HCT116 (cell line): ENCODE data around the gene SEMA4D. TPM values are rescaled to one million over a fixed set of nuclear protein-coding genes. Genes with fewer than 3 reads are reported as not detected.

Experiments
- ATAC-seq: fragments of 200-7000 bp; cut with Tn5 transposase; 2 replicates; pipeline ENCODE4 v1.9.1; 2020; ENCODE audit warnings: mild to moderate bottlenecking, moderate library complexity
- BruUV-seq: library from RNA; stranded (reverse); fragments of 400-500 nt; replicated peaks from 2 replicates; lab custom pipeline; 2021; lab: Mats Ljungman, UMichigan
- CTCF ChIA-PET: fragments of 300-600 bp; sonication (Branson Sonifier 250); formaldehyde crosslinking; loops from one replicate; lab custom pipeline; 2021; ENCODE audit warnings: antibody characterized with exemption; lab: Charles Lee
- POLR2A ChIA-PET: fragments of 300-600, 350-600 bp; sonication (Branson Sonifier 250); formaldehyde crosslinking; loops from one replicate; lab custom pipeline; 2021; ENCODE audit warnings: antibody characterized with exemption; lab: Charles Lee
- RAD21 ChIA-PET, 2 experiments: fragments of 300-600 bp; sonication (Branson Sonifier 250); formaldehyde crosslinking; loops; one replicate each; lab custom pipeline; 2023; ENCODE audit warnings: low total read pairs in 2 of 2; ENCODE audit not compliant: uncharacterized antibody in 2 of 2, unreplicated experiment in 2 of 2, low non-redundant PET in 1 of 2; lab: Charles Lee
- DNase-seq: peaks from one replicate; pipeline ENCODE4 v3.0.0-alpha.2; 2010; ENCODE audit warnings: low read depth, low spot score
- H2AFZ ChIP-seq: fragments of 200-600 bp; shearing (Covaris generic), sonication (generic); 2 replicates; pipeline ENCODE4 v1.6.1; 2017; ENCODE audit warnings: low read depth, mixed run types, mixed read lengths, antibody characterized with exemption, low read length; ENCODE audit not compliant: poor library complexity, severe bottlenecking
- H3K27ac ChIP-seq: 2 replicates; pipeline ENCODE4 v1.5.1; 2012; ENCODE audit warnings: low read depth, low read length
- H3K27me3 ChIP-seq: fragments of 200-600 bp; sonication (generic); 2 replicates; pipeline ENCODE4 v1.6.1; 2016; ENCODE audit warnings: mixed run types, low read length, mixed read lengths; ENCODE audit not compliant: insufficient read depth
- H3K36me3 ChIP-seq, 2 experiments: fragments of 200-500 bp in 1 of 2; fragments of 200-600 bp in 1 of 2; sonication (Bioruptor generic) in 1 of 2; sonication (generic) in 1 of 2; 2 replicates each; pipeline versions ENCODE4 v1.5.1 to v1.6.1; 2014 to 2016; ENCODE audit warnings: low read length in 2 of 2, inconsistent platforms in 1 of 2, mixed read lengths in 1 of 2, mixed run types in 1 of 2; ENCODE audit not compliant: insufficient read depth in 2 of 2, control insufficient read depth in 1 of 2
- H3K4me1 ChIP-seq, 2 experiments: fragments of 200-600 bp in 1 of 2; sonication (generic) in 1 of 2; 2 replicates each; pipeline versions ENCODE4 v1.5.1 to v1.6.1; 2012 to 2017; ENCODE audit warnings: low read length in 2 of 2, inconsistent platforms in 1 of 2, mild to moderate bottlenecking in 1 of 2, mixed read lengths in 1 of 2, mixed run types in 1 of 2, moderate library complexity in 1 of 2; ENCODE audit not compliant: insufficient read depth in 2 of 2, control insufficient read depth in 1 of 2
- H3K4me2 ChIP-seq: fragments of 200-600 bp; sonication (generic); 2 replicates; pipeline ENCODE4 v1.6.1; 2017; ENCODE audit warnings: mixed run types, low read length, mixed read lengths
- H3K4me3 ChIP-seq, 2 experiments: fragments of 200-600 bp in 1 of 2; sonication (generic) in 1 of 2; replicated peaks in 1 of 2; 2 replicates each; pipeline ENCODE4 v1.5.1; 2011 to 2016; ENCODE audit warnings: low read length in 2 of 2, control low read depth in 1 of 2, low read depth in 1 of 2, mild to moderate bottlenecking in 1 of 2, mixed read lengths in 1 of 2, mixed run types in 1 of 2
- H3K79me2 ChIP-seq: fragments of 200-600 bp; sonication (generic); 2 replicates; pipeline ENCODE4 v1.6.1; 2017; ENCODE audit warnings: mild to moderate bottlenecking, mixed run types, low read length, moderate library complexity, mixed read lengths; ENCODE audit not compliant: insufficient read depth
- H3K9ac ChIP-seq: fragments of 200-600 bp; sonication (generic); 2 replicates; pipeline ENCODE4 v1.6.1; 2016; ENCODE audit warnings: low read length, mixed read lengths
- H3K9me2 ChIP-seq: fragments of 200-600 bp; sonication (generic), shearing (Covaris generic); 2 replicates; pipeline ENCODE4 v1.6.1; 2017; ENCODE audit warnings: mixed run types, mild to moderate bottlenecking, moderate library complexity; ENCODE audit not compliant: insufficient read depth
- H3K9me3 ChIP-seq, 2 experiments: fragments of 200-500 bp in 1 of 2; fragments of 200-600 bp in 1 of 2; sonication (Bioruptor generic) in 1 of 2; sonication (generic) in 1 of 2; 2 replicates each; pipeline ENCODE4 v1.6.1; 2014 to 2017; ENCODE audit warnings: low read length in 2 of 2, mixed read lengths in 2 of 2, inconsistent platforms in 1 of 2, low read depth in 1 of 2, mild to moderate bottlenecking in 1 of 2, mixed run types in 1 of 2, moderate library complexity in 1 of 2; ENCODE audit not compliant: control insufficient read depth in 1 of 2, insufficient read depth in 1 of 2
- H4K20me1 ChIP-seq: fragments of 200-600 bp; sonication (generic), shearing (Covaris generic); 2 replicates; pipeline ENCODE4 v1.6.1; 2017; ENCODE audit warnings: mixed run types, mild to moderate bottlenecking, moderate library complexity; ENCODE audit not compliant: insufficient read depth
- CBX3 ChIP-seq: IDR thresholded peaks from 2 replicates; pipeline ENCODE4 v1.6.1; 2012; ENCODE audit warnings: low read depth
- EGR1 ChIP-seq: IDR thresholded peaks from 2 replicates; pipeline ENCODE4 v1.6.1; 2012; ENCODE audit warnings: low read depth
- ELF1 ChIP-seq: IDR thresholded peaks from 2 replicates; pipeline ENCODE4 v1.6.1; 2012; ENCODE audit warnings: low read depth, borderline replicate concordance
- EZH2 ChIP-seq: fragments of 200-600 bp; sonication (generic); IDR thresholded peaks from 2 replicates; pipeline ENCODE4 v1.6.1; 2017; ENCODE audit warnings: antibody characterized with exemption, mixed run types
- EZH2phosphoT487 ChIP-seq: fragments of 200-600 bp; IDR thresholded peaks from 2 replicates; pipeline ENCODE4 v1.6.1; 2018; ENCODE audit warnings: antibody characterized with exemption, borderline replicate concordance
- JUND ChIP-seq: IDR thresholded peaks from 2 replicates; pipeline ENCODE4 v1.6.1; 2012
- POLR2A ChIP-seq: IDR thresholded peaks from 2 replicates; pipeline ENCODE4 v1.7.0; 2011; ENCODE audit warnings: borderline replicate concordance; ENCODE audit not compliant: insufficient read depth, insufficient read length; ENCODE audit errors: extremely low read depth
- POLR2AphosphoS5 ChIP-seq: IDR thresholded peaks from 2 replicates; pipeline ENCODE4 v1.6.1; 2011; ENCODE audit warnings: mild to moderate bottlenecking, low read depth, low read length, moderate library complexity
- RAD21 ChIP-seq: IDR thresholded peaks from 2 replicates; pipeline ENCODE4 v1.6.1; 2012; ENCODE audit warnings: low read depth, mild to moderate bottlenecking
- SIN3A ChIP-seq: IDR thresholded peaks from 2 replicates; pipeline ENCODE4 v1.6.1; 2012; ENCODE audit warnings: low read depth
- SP1 ChIP-seq: IDR thresholded peaks from 2 replicates; pipeline ENCODE4 v1.6.1; 2012; ENCODE audit warnings: low read depth
- SRF ChIP-seq: IDR thresholded peaks from 2 replicates; pipeline ENCODE4 v1.6.1; 2012; ENCODE audit warnings: low read depth
- YY1 ChIP-seq: IDR thresholded peaks from 2 replicates; pipeline ENCODE4 v1.6.1; 2011; ENCODE audit warnings: low read length, low read depth, moderate library complexity, mild to moderate bottlenecking; ENCODE audit not compliant: insufficient replicate concordance; ENCODE audit errors: extremely low read depth
- ZFX ChIP-seq: fragments of 450-650 bp; IDR thresholded peaks from 2 replicates; pipeline ENCODE4 v1.6.1; 2017
- ZNF274 ChIP-seq: fragments of 200-500 bp; sonication (Bioruptor generic); IDR thresholded peaks from 2 replicates; pipeline ENCODE4 v1.6.1; 2014; ENCODE audit warnings: mild to moderate bottlenecking, low read depth, low read length, inconsistent platforms
- intact Hi-C: fragments of 100-400 bp; cut with micrococcal nuclease; formaldehyde crosslinking; loops from 2 replicates; pipeline ENCODE4 v1.10.0; 2022
- total RNA-seq: library from RNA; stranded (reverse); gene quantifications from one replicate; pipeline ENCODE4 v1.2.1, GENCODE V29; 2021; ENCODE audit not compliant: unreplicated experiment
- TF ChIP-seq, protein P1 (sequence below): IDR thresholded peaks from 2 replicates; pipeline ENCODE4 v1.6.1; 2012
- TF ChIP-seq, protein P2 (sequence below), 3 experiments: fragments of 200-600 bp in 1 of 3; sonication (generic) in 1 of 3; IDR thresholded peaks in 2 of 3; conservative IDR thresholded peaks in 1 of 3; 2 replicates each; pipeline ENCODE4 v1.5.1; 2012 to 2017; ENCODE audit warnings: low read depth in 2 of 3, low read length in 2 of 3, antibody characterized with exemption in 1 of 3, borderline replicate concordance in 1 of 3, control low read depth in 1 of 3, mild to moderate bottlenecking in 1 of 3, mixed read lengths in 1 of 3, mixed run types in 1 of 3, moderate library complexity in 1 of 3; ENCODE audit not compliant: insufficient read depth in 1 of 3
- TF ChIP-seq, protein P3 (sequence below): IDR thresholded peaks from 2 replicates; pipeline ENCODE4 v1.6.1; 2012; ENCODE audit warnings: low read depth

The SEMA4D gene
- total RNA-seq, 1 experiment from 2014 or later, result 32.0 TPM

DNA sequence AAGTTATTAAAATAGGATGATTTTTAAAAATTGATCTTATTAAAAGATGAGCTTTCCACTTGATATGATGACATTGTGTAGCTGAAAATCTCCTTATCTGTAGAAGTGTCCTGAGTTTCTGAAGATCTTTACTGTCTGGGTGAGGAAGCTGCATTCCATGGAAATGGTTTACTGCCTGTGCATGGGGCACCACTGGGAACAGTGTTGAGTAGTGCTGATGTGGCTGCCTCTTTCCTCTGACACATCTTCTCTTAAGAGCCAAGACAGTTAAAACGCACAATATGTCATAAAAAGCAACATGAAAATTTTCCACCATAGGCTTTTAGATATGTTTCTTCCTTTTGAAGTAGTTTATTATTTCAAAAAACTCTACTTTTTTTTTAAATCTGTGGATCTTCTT lies 155.0 kb downstream of the SEMA4D start:
- TF ChIP-seq ZNF274, result no peak
- TF ChIP-seq EGR1, result no peak
- no peak for TF ChIP-seq CBX3
- TF ChIP-seq POLR2AphosphoS5, result no peak
- TF ChIP-seq ELF1, result no peak
- TF ChIP-seq, protein P1, sequence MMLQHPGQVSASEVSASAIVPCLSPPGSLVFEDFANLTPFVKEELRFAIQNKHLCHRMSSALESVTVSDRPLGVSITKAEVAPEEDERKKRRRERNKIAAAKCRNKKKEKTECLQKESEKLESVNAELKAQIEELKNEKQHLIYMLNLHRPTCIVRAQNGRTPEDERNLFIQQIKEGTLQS, result no peak
- no peak for TF ChIP-seq JUND
- no peak for TF ChIP-seq ZFX
- no peak for TF ChIP-seq SIN3A
- no peak for TF ChIP-seq SRF
- no peak for TF ChIP-seq EZH2
- no peak for TF ChIP-seq EZH2phosphoT487
- TF ChIP-seq, protein P2, sequence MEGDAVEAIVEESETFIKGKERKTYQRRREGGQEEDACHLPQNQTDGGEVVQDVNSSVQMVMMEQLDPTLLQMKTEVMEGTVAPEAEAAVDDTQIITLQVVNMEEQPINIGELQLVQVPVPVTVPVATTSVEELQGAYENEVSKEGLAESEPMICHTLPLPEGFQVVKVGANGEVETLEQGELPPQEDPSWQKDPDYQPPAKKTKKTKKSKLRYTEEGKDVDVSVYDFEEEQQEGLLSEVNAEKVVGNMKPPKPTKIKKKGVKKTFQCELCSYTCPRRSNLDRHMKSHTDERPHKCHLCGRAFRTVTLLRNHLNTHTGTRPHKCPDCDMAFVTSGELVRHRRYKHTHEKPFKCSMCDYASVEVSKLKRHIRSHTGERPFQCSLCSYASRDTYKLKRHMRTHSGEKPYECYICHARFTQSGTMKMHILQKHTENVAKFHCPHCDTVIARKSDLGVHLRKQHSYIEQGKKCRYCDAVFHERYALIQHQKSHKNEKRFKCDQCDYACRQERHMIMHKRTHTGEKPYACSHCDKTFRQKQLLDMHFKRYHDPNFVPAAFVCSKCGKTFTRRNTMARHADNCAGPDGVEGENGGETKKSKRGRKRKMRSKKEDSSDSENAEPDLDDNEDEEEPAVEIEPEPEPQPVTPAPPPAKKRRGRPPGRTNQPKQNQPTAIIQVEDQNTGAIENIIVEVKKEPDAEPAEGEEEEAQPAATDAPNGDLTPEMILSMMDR (IDR thresholded peaks at IDR 0.05 in 2 of 3, conservative IDR thresholded peaks at IDR 0.05 in 1 of 3; ENCODE audit: borderline replicate concordance in 1 of 3, insufficient read depth in 1 of 3, low read depth in 2 of 3, low read length in 2 of 3), result no peak
- TF ChIP-seq, protein P3, sequence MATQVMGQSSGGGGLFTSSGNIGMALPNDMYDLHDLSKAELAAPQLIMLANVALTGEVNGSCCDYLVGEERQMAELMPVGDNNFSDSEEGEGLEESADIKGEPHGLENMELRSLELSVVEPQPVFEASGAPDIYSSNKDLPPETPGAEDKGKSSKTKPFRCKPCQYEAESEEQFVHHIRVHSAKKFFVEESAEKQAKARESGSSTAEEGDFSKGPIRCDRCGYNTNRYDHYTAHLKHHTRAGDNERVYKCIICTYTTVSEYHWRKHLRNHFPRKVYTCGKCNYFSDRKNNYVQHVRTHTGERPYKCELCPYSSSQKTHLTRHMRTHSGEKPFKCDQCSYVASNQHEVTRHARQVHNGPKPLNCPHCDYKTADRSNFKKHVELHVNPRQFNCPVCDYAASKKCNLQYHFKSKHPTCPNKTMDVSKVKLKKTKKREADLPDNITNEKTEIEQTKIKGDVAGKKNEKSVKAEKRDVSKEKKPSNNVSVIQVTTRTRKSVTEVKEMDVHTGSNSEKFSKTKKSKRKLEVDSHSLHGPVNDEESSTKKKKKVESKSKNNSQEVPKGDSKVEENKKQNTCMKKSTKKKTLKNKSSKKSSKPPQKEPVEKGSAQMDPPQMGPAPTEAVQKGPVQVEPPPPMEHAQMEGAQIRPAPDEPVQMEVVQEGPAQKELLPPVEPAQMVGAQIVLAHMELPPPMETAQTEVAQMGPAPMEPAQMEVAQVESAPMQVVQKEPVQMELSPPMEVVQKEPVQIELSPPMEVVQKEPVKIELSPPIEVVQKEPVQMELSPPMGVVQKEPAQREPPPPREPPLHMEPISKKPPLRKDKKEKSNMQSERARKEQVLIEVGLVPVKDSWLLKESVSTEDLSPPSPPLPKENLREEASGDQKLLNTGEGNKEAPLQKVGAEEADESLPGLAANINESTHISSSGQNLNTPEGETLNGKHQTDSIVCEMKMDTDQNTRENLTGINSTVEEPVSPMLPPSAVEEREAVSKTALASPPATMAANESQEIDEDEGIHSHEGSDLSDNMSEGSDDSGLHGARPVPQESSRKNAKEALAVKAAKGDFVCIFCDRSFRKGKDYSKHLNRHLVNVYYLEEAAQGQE, result no peak
- no peak for TF ChIP-seq RAD21
- no peak for TF ChIP-seq SP1
- TF ChIP-seq POLR2A, result no peak
- no peak for TF ChIP-seq YY1
- no peaks in the 10 kb centered on the region for H3K9me3 ChIP-seq
- no peaks in the 10 kb centered on the region for H3K27me3 ChIP-seq
- ChIA-PET POLR2A (no interaction called here), CTCF (no interaction called here), RAD21 (no interaction called here)
- no peaks in the 10 kb centered on the region for H4K20me1 ChIP-seq
- H3K79me2 ChIP-seq, result no peaks in the 10 kb centered on the region
- no peak overlapping the region for H3K4me3 ChIP-seq
- H3K9ac ChIP-seq, result no peak overlapping the region
- H3K27ac ChIP-seq, result no peak overlapping the region
- DNase-seq, result no peak
- H2AFZ ChIP-seq, result no peak overlapping the region
- no TSS peak for BruUV-seq
- no peak overlapping the region for H3K4me2 ChIP-seq
- H3K4me1 ChIP-seq, result no peaks in the 10 kb centered on the region
- intact Hi-C loops, result no loop called here
- no peak for ATAC-seq
- H3K9me2 ChIP-seq, result no peaks in the 10 kb centered on the region
- peaks cover 23 to 39% of the 10 kb centered on the region in 2 experiments for H3K36me3 ChIP-seq
